H9 (cell line): ENCODE measurements around the gene IMPA2. TPM values are rescaled to one million over a fixed set of nuclear protein-coding genes. Genes with fewer than 3 reads are reported as not detected.

Experiments
- DNase-seq: peaks from one replicate; pipeline ENCODE4 v3.0.0-alpha.2; 2017
- H2AFZ ChIP-seq: one replicate; pipeline ENCODE4 v1.6.1; 2013; ENCODE audit warnings: mild to moderate bottlenecking, low read length, control low read depth, moderate library complexity
- H2AK5ac ChIP-seq: 2 replicates; pipeline ENCODE4 v1.6.1; 2013; ENCODE audit warnings: low read length, control low read depth, mixed read lengths; ENCODE audit not compliant: insufficient read length
- H2BK120ac ChIP-seq: one replicate; pipeline ENCODE4 v1.6.1; 2013; ENCODE audit warnings: low read depth, mild to moderate bottlenecking, low read length, control low read depth, inconsistent platforms; ENCODE audit not compliant: poor library complexity, severe bottlenecking
- H2BK12ac ChIP-seq: 2 replicates; pipeline ENCODE4 v1.6.1; 2013; ENCODE audit warnings: low read length, control low read depth, mixed read lengths, low read depth; ENCODE audit not compliant: insufficient read length
- H2BK15ac ChIP-seq: 2 replicates; pipeline ENCODE4 v1.6.1; 2013; ENCODE audit warnings: low read depth, low read length, control low read depth
- H2BK20ac ChIP-seq: one replicate; pipeline ENCODE4 v1.6.1; 2013; ENCODE audit warnings: low read depth, mild to moderate bottlenecking, low read length, control low read depth, inconsistent platforms; ENCODE audit not compliant: poor library complexity, severe bottlenecking
- H2BK5ac ChIP-seq: 2 replicates; pipeline ENCODE4 v1.6.1; 2013; ENCODE audit warnings: low read length, control low read depth, mixed read lengths; ENCODE audit not compliant: insufficient read length
- H3K14ac ChIP-seq: 2 replicates; pipeline ENCODE4 v1.6.1; 2013; ENCODE audit warnings: low read length, control low read depth; ENCODE audit not compliant: insufficient read depth
- H3K18ac ChIP-seq: 2 replicates; pipeline ENCODE4 v1.6.1; 2013; ENCODE audit warnings: low read depth, mild to moderate bottlenecking, mixed read lengths, low read length, control low read depth; ENCODE audit not compliant: insufficient read length
- H3K23ac ChIP-seq: 2 replicates; pipeline ENCODE4 v1.6.1; 2013; ENCODE audit warnings: low read length, control low read depth, mixed read lengths, low read depth; ENCODE audit not compliant: insufficient read length
- H3K23me2 ChIP-seq: 2 replicates; pipeline ENCODE4 v1.6.1; 2013; ENCODE audit warnings: low read depth, mild to moderate bottlenecking, mixed read lengths, low read length, control low read depth; ENCODE audit not compliant: insufficient read length, poor library complexity, severe bottlenecking
- H3K27ac ChIP-seq: 2 replicates; pipeline ENCODE4 v1.5.1; 2013; ENCODE audit warnings: low read length, control low read depth, mixed read lengths, low read depth; ENCODE audit not compliant: insufficient read length
- H3K27me3 ChIP-seq: 2 replicates; pipeline ENCODE4 v1.6.1; 2013; ENCODE audit warnings: low read length, control low read depth, inconsistent platforms; ENCODE audit not compliant: insufficient read depth
- H3K4ac ChIP-seq: 2 replicates; pipeline ENCODE4 v1.6.1; 2013; ENCODE audit warnings: low read depth, mild to moderate bottlenecking, control low read depth, inconsistent platforms, low read length, moderate library complexity
- H3K4me1 ChIP-seq: 2 replicates; pipeline ENCODE4 v1.6.1; 2013; ENCODE audit warnings: low read length, control low read depth, inconsistent platforms; ENCODE audit not compliant: insufficient read depth
- H3K4me2 ChIP-seq: 2 replicates; pipeline ENCODE4 v1.6.1; 2013; ENCODE audit warnings: low read length, control low read depth, mixed read lengths; ENCODE audit not compliant: insufficient read length, insufficient read depth
- H3K56ac ChIP-seq: 2 replicates; pipeline ENCODE4 v1.6.1; 2013; ENCODE audit warnings: low read depth, mild to moderate bottlenecking, mixed read lengths, low read length, control low read depth; ENCODE audit not compliant: insufficient read length
- H3K79me1 ChIP-seq: 2 replicates; pipeline ENCODE4 v1.6.1; 2013; ENCODE audit warnings: low read depth, mild to moderate bottlenecking, moderate library complexity, low read length, control low read depth, inconsistent platforms; ENCODE audit not compliant: insufficient read depth, poor library complexity, severe bottlenecking
- H3K79me2 ChIP-seq: 2 replicates; pipeline ENCODE4 v1.6.1; 2013; ENCODE audit warnings: low read length, control low read depth, inconsistent platforms; ENCODE audit not compliant: insufficient read depth
- H3K9ac ChIP-seq: 2 replicates; pipeline ENCODE4 v1.6.1; 2013; ENCODE audit warnings: low read length, control low read depth, mixed read lengths; ENCODE audit not compliant: insufficient read length; ENCODE audit errors: extremely low read depth
- H3K9me3 ChIP-seq: one replicate; pipeline ENCODE4 v1.6.1; 2013; ENCODE audit warnings: low read depth, low read length, inconsistent platforms; ENCODE audit not compliant: control insufficient read depth
- H3T11ph ChIP-seq: one replicate; pipeline ENCODE4 v1.6.1; 2013; ENCODE audit warnings: mild to moderate bottlenecking, low read length, control low read depth, inconsistent platforms
- H4K20me1 ChIP-seq: one replicate; pipeline ENCODE4 v1.6.1; 2013; ENCODE audit not compliant: control insufficient read depth, insufficient read length, insufficient read depth
- H4K5ac ChIP-seq: 2 replicates; pipeline ENCODE4 v1.6.1; 2013; ENCODE audit warnings: low read depth, mild to moderate bottlenecking, mixed read lengths, low read length, control low read depth; ENCODE audit not compliant: insufficient read length
- H4K8ac ChIP-seq: replicated peaks from 2 replicates; pipeline ENCODE4 v1.6.1; 2013; ENCODE audit warnings: low read length, control low read depth, mixed read lengths, low read depth; ENCODE audit not compliant: insufficient read length
- H4K91ac ChIP-seq: 2 replicates; pipeline ENCODE4 v1.6.1; 2013; ENCODE audit warnings: low read depth, mild to moderate bottlenecking, moderate library complexity, mixed read lengths, low read length, control low read depth; ENCODE audit not compliant: insufficient read length
- H3K27ac Mint-ChIP-seq, 3 experiments: 2 replicates in 2 of 3; 3 replicates in 1 of 3; pipeline ENCODE4 v1.8.0; 2020 to 2021; ENCODE audit warnings: mixed read lengths in 3 of 3, mild to moderate bottlenecking in 1 of 3, moderate library complexity in 1 of 3
- H3K27me3 Mint-ChIP-seq: 2 replicates; pipeline ENCODE4 v1.8.0; 2021; ENCODE audit warnings: low read depth, mild to moderate bottlenecking, moderate library complexity, mixed read lengths
- H3K36me3 Mint-ChIP-seq, 3 experiments: 2 replicates in 2 of 3; 3 replicates in 1 of 3; pipeline ENCODE4 v1.8.0; 2020 to 2021; ENCODE audit warnings: low read depth in 3 of 3, mixed read lengths in 3 of 3; ENCODE audit not compliant: insufficient read depth in 1 of 3
- H3K4me1 Mint-ChIP-seq, 2 experiments: 2 replicates each; pipeline ENCODE4 v1.8.0; 2020; ENCODE audit warnings: mixed read lengths in 2 of 2
- H3K4me3 Mint-ChIP-seq, 2 experiments: 2 replicates in 1 of 2; 3 replicates in 1 of 2; pipeline ENCODE4 v1.8.0; 2020 to 2021; ENCODE audit warnings: mild to moderate bottlenecking in 2 of 2, mixed read lengths in 2 of 2, moderate library complexity in 1 of 2
- H3K9me3 Mint-ChIP-seq, 2 experiments: 2 replicates in 1 of 2; 3 replicates in 1 of 2; pipeline ENCODE4 v1.8.0; 2020; ENCODE audit warnings: mild to moderate bottlenecking in 2 of 2, mixed read lengths in 2 of 2, moderate library complexity in 1 of 2
- CTCF ChIP-seq: fragments of 200-600 bp; sonication (generic); conservative IDR thresholded peaks from 3 replicates; pipeline ENCODE4 v1.8.0; 2021; ENCODE audit warnings: antibody characterized with exemption, mild to moderate bottlenecking
- WGBS: extraction: QIAGEN DNeasy Blood & Tissue Kit; methylation state at CpG from one replicate; pipeline ENCODE4 v1.1.7; 2013; ENCODE audit warnings: missing lambda C conversion rate, low lambda C conversion rate, mixed read lengths; ENCODE audit not compliant: insufficient read length; ENCODE audit errors: extremely low coverage; 5-methylcytosine and 5-hydroxymethylcytosine counted together
- total RNA-seq: library from RNA; stranded (reverse); gene quantifications from 2 replicates; pipeline ENCODE4 v1.2.1, GENCODE V29; 2021

The IMPA2 gene
- total RNA-seq, 1 experiment from 2014 or later: 73.8 TPM

GRCh38 chr18:12066910-12067511 lies 85.7 kb downstream of the IMPA2 start:
- H3K23ac ChIP-seq: no peak overlapping the region
- no peak for TF ChIP-seq CTCF
- no peak overlapping the region for H3K4ac ChIP-seq
- H3K27me3 ChIP-seq: no peaks in the 10 kb centered on the region
- no peak overlapping the region for H3K27ac ChIP-seq
- H2BK20ac ChIP-seq: no peak overlapping the region
- no peak overlapping the region for H2BK120ac ChIP-seq
- H3K79me1 ChIP-seq: no peaks in the 10 kb centered on the region
- no peak overlapping the region for H4K5ac ChIP-seq
- Mint-ChIP-seq H3K27ac (no peak overlapping the region), H3K9me3 (no peaks in the 10 kb centered on the region; a peak in 1 of 5 replicates), H3K36me3 (no peaks in the 10 kb centered on the region), H3K4me1 (no peaks in the 10 kb centered on the region), H3K4me3 (no peak overlapping the region), H3K27me3 (peaks cover 2% of the 10 kb centered on the region)
- no CpG with 5 or more reads among the region's 47 CpGs for WGBS
- no peaks in the 10 kb centered on the region for H3K9me3 ChIP-seq
- no peak overlapping the region for H2AFZ ChIP-seq
- H2BK12ac ChIP-seq: no peak overlapping the region
- no peak overlapping the region for H3K9ac ChIP-seq
- no peak overlapping the region for H2BK15ac ChIP-seq
- no peaks in the 10 kb centered on the region for H3K23me2 ChIP-seq
- no peaks in the 10 kb centered on the region for H4K20me1 ChIP-seq
- H3K56ac ChIP-seq: no peak overlapping the region
- no peaks in the 10 kb centered on the region for H3K79me2 ChIP-seq
- no peak overlapping the region for H2BK5ac ChIP-seq
- DNase-seq: no peak
- H3K18ac ChIP-seq: no peak overlapping the region
- H2AK5ac ChIP-seq: no peak overlapping the region
- H3K4me2 ChIP-seq: no peak overlapping the region
- H4K8ac ChIP-seq: no peak overlapping the region
- H3K14ac ChIP-seq: no peak overlapping the region
- H3K4me1 ChIP-seq: no peaks in the 10 kb centered on the region
- no peak overlapping the region for H3T11ph ChIP-seq
- H4K91ac ChIP-seq: no peak overlapping the region
